ENCODE results near the gene ACADL.

ACADL gene

DNA sequence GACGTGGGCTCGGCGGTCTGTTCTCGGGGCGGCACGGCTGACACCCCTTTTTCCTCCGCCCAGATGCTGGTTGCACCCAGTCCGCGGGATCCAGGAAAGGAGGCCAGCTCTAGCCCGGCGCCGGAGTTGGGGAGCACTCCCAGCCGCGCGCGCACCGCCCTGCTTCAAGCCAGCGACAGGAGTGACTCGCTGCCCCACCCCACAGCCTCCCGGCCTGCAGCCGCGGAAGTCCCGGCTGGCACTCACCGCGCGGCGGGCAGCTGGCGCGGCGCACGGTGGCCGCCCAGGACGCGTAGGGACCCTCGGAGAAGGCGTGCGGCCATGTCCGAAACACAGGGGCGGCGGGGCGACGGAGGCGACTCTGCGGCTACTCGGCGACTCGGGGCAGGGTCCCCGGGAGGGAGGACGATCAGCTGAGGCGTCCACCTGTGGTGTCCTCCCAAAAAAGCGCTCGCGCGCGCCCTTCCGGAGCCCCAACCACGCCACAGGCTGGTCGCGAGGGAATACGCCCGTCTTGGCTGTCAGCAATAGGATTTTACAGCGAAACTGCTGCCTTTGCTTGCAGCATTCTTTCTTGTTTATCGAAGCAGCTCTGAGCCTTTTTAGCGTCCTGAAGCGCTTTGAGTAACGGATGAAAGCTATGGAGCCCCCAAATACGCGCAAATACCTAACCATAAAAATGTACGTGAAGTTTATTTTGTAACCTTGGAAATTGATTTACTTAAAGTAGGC lies at the start of gene ACADL:
ACADL (minus strand) TSS at position 507 of the 732 bp plus-strand sequence; CDS start at position 323, 184 bp downstream.
- DNase-seq (ENCODE audit: low read depth in 1 of 2, low spot score in 1 of 2), result no peak

DNA sequence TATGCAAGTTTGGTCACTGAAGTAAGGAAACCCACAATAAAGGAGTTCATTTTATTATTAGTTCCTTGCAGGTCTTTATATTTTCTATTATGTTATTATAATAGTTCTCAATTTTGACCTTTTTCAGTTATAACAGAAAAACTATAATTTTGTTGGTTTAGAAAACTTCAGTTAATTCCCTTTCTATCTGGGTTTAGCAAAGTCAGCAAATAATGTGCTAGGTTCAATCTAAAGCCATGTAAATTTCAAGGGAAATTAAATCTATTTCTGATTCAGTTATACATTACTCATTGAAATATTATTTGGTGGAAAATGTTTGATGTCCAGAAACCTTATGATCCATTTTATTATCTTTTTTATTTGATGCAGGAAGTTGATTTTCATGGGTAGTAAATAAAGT lies 46.1 kb upstream of the ACADL start:
- DNase-seq (ENCODE audit: low read depth in 1 of 2, low spot score in 1 of 2), result no peak

DNA sequence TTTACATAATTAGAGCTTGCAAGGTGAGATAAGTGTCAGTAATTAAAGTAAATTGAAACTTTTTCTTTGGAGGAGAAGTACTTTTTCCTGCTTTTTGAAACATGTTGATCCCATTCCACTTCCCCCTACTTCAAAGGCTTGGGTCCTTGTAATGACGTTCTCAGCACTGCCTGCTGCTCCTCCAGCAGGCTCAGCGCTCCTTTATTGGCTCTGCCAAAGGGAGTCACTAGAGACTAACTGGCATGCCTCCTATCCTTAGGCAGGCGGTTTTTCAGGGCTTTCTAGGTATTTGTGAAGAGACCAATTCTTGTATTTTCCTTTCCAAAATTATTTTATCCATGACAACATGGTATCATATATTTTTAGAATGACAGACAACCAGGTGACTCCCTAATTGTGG lies 43.9 kb upstream of the ACADL start:
- DNase-seq (ENCODE audit: low read depth in 1 of 2, low spot score in 1 of 2), result no peak

DNA sequence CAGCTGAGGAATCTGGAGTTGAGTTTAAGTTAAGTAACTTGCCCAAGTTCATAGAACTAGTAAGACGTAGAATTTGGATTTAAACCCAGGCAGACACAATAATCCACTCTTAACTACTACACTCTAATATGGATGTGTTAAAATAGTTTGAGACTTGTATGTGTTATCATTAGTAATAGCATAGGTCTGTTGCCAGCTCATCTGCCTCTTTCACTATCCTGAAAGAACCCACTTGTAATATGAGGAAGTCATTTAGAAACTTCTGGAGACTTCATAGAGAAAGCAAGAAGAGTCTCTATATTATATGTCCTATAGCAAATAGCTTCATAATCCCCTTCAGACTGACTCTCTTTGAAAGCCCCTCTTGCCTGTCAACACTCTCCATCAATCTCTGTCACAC lies 43.0 kb upstream of the ACADL start:
- no peak for DNase-seq (ENCODE audit: low read depth in 1 of 2, low spot score in 1 of 2)

DNA sequence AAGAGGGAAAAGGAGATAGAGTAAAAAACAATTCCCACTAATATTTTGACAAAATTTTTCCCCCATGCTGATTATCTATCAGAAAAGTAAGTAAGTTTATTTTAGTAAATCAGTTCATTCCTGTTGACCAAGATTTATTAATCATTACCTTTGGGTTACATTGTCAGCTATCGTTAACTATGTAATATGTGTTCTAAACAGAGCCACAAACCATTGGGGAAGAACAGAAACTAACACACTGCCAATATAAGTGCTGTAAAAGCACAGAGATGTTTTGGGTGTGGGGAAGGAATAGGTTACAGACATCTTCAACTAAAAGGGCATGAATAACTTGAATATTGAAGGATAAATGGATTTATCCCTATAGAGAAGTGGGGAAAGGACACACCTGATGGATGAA lies 42.5 kb upstream of the ACADL start:
- no peak for DNase-seq (ENCODE audit: low read depth in 1 of 2, low spot score in 1 of 2)

DNA sequence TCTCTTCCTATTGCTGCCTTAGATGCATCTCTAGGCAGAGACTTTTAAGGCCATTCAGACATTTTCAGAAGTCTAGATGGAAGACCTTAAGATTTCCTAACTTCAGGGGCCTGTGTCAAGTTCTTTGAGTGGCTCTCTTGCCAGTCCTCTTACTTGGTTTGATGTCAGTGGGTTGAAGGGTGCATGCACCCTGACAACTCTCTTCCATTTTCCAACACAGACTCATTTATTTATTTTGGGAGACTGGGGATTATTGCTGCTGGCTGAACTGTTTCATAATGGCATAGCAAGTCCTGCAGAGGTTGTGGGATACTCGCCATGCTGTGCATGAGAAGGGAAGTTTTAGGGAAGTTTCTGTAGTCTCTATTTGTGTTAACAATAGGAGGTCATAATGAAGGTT lies 39.0 kb upstream of the ACADL start:
- no peak for DNase-seq (ENCODE audit: low read depth in 1 of 2, low spot score in 1 of 2)

DNA sequence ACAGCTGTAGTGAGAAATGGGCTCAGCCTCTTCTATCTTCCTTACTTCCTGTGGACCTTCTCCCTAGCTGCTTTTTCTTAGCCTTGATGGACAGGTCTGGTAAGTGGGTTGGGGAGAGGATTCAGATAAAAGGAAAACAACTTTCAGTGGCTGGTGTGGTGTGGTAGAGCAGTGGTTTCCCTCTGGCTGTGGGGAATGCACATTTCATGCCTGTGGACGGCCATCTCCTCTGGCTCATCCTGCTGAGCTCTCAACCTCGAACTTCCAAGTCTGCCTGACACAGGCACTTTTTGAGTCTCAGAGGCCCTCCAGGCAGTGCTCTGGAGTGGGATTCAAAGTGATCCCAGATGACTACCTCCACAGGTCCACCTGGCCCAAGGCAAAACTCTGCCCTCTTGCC lies 38.6 kb upstream of the ACADL start:
- no peak for DNase-seq (ENCODE audit: low read depth in 1 of 2, low spot score in 1 of 2)

DNA sequence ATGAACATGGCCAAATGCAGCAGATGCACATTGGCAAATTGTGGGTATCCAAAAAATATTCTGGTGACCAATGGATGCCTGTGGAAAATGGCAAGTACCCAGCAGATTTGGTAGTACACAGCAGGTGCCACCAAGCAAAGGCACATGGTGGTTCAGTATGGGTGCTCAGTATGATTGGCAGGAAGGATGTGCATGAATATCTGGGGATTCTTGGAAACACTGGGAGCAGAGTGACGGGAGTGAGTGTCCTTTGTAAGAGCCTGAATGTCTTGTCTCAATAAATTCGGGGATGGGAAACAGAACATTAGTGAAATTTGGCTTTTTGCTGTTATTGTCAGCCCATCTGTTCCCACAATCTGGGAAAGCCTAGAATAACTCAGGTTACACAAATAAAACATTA lies 36.8 kb upstream of the ACADL start:
- no peak for DNase-seq (ENCODE audit: low read depth in 1 of 2, low spot score in 1 of 2)

DNA sequence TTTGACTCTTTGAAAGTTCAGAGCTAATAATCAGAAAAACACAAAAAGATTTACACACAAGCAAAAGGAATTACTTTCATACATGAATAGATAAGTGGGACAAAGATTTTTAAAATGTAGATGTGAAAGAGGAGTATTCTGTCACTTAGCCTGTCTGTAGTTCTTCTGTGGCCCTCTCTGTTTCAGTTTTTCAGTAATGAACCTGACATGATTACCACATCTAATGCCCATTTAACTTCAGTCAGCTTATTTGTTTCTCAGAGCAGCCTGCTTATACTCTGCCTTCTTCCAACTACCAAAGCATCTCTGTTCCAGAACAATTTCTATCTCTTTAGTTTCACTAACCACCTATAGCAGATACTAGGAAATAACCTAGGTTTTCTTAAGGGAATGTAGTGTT lies 34.4 kb upstream of the ACADL start:
- DNase-seq (ENCODE audit: low read depth in 1 of 2, low spot score in 1 of 2), result no peak

DNA sequence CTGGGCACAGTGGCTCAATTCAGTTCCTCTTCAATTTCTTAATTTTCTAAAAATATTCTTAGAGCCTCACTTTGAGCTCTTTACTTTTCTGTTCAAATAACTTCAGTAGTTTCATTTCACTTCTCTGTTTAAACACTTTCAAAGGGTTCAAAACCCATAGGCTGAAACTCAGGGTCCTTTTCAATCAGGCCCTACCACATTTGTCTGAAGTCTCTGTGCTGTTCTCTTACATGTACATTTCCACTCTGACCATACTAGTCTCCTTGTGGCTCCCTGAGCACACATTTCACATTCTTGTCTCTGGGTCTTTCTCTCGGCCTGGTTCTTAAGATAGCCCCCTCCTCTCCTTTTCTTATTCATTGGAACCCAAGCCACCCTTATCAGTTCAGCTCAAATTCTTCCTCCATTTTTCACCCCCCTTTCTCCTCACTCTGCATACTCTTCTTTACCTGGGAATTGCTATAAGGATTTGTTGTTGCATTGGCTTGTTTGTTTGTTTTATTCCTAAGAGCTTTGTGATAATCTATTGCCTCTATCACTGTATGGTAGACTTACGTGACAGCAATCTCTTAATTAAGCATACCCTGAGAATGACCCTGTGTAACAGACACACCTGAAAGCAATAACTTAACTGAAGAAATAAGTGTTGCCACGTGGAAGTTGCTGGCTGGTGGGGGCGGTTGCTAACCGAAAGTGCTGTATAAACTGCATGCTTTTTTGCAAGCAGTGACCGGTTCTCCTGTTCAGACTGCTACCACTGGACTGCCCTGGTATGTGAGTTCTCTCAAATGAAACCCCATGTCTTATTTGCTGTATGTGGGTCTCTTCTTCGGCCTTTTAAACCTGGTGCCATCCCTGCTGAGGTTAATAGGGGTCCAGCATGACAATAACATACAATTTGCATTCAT lies 27.7 kb upstream of the ACADL start:
- DNase-seq (ENCODE audit: low read depth in 1 of 2, low spot score in 1 of 2), result no peak

DNA sequence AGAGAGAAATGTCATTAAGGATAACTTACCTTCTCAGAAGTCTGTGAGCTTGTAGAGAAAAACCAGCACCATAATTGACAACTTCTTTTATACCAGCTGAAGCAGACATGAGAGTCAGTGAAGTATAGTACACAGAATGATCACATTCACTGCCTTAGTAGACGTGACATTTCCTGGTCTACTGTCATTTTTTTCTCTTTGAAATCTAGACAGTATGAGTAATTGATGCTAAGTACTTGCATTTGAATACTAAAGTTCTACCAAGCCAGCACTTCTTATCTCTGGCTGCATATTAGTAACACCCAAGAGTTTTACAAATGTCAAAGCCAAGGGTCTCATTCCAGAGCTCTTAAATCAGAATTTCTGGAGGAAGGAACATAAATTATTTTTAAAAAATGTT lies 25.4 kb upstream of the ACADL start:
- DNase-seq (ENCODE audit: low read depth in 1 of 2, low spot score in 1 of 2), result no peak

DNA sequence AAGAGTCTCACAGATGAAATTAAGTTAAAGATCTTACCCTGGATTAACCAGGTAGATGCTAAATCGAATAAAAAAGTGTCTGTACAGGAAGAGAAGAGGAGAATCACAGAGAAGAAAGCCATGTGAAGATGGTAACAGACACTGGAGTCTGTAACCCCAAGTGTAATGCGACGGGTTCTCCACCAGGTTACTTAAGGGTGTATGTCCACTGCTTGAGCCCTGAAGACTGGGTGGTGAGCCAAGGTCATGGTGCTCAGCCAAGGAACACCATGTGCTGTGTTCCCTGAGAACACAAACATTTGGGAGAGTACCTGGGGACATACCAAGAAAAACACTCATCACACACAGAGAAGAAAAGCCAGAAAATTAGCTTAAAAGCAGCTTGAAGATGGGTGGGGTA lies 8.2 kb upstream of the ACADL start:
- no peak for DNase-seq (ENCODE audit: low read depth in 1 of 2, low spot score in 1 of 2)

DNA sequence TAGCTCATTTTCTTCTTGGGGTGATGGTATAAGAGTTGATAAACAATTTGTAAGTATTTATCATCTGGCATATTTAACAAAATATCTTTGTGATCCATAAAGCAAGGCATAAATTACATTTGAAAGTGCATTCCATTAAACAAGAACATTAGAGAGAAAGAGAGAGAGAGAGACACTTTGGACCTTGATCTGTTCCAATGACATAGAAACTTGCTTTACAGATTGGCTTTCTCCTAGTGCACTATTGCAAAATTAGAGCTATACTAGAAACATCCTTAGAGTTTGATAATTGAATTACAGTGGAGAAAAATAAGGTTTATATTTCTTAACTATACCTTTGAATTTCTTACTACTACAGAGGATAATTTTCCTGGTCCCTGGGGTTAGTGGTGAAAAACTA lies 5.7 kb upstream of the ACADL start:
- no peak for DNase-seq (ENCODE audit: low read depth in 1 of 2, low spot score in 1 of 2)

DNA sequence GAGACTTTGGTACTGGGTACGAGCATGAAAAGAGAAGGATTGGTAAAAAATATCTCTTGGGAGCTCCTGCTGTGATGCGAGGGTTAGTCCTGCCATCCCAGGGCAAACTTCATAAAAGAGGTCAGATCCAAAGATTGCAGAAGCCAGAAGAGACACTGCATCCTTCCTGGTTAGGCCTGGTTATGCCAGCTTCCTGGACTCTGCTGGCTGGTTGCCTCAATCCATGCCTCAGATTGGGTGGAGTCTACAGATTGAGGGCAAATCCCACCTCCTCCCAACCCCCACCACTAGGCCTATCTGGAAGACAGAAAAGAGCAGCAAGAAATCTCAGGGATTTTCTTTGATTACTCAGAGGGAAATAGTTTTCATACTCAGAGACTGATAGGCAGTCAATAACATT lies 5.3 kb upstream of the ACADL start:
- DNase-seq (ENCODE audit: low read depth in 1 of 2, low spot score in 1 of 2), result no peak

DNA sequence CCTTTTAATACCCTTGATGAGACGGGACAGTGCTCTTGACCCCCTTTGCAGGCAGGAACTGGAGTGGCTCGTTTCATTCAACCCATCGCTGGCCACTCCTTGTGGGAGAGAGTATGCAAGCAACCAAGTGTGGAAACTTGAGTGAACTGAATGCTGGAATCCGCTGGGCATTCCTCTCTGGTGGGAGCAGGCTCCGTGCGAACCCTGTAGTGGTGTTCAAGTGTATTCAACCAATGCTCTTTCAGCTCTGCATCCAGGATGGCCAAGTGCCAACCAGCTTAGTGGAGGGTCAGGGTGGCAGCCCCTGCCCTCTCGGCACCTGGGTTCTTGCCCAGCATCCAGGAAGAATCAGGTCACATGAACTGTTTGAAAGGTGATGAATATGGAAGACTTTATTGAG lies 3.3 kb upstream of the ACADL start:
- DNase-seq (ENCODE audit: low read depth in 1 of 2, low spot score in 1 of 2), result no peak

DNA sequence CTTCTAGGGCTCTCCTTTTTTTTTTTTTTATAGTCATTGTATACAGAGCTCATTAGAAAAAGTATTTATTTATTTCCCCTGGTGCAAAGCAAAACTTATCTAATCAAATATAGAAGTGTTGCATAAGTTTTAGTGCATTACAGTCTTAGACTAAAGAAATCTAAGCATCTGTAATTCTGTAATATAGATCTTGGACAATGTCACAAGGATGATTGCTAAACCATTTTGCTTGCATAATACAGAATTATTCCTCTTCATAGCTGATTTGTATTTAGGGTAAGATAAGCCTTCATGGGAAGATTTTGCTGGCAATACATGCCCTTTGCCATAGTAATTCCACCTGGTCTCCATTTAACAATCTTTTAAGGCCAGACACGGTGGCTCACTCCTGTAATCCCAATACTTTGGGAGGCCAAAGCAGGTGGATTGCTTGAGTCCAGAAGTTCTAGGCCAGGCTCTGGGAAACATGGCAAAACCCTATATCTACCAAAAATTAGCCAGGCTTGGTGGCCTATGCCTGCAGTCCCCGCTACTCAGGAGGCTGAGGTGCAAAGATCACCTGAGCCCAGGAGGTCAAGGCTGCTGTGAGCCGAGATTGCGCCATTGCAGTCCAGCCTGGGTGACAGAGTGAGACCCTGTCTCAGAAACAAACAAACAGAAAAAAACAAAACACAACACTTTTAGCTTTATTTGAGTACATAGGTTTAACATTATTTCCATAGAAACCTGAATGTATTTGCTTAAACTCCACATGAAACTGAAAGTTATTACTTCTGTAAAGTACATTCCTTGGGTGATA lies 2.2 kb upstream of the ACADL start:
- DNase-seq (ENCODE audit: low read depth in 1 of 2, low spot score in 1 of 2), result no peak

DNA sequence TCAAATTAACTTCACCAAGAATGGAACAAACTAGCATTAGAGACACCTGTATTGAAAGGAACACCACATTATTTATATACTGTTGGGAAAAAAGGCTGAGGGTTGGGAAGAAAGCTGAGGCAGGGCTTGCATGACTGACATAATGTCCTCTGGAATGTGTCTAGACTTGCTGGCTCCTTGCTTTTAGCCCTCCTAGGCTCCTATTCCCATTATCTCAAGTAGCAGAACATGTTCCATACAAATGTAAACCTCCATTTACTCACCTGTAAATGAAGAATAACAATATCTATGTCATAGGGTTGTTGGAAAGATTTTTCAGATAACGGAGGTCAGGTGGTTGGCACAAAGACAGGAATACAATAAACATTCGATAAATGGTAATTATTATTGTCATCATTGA lies 976 bp upstream of the ACADL start:
- no peak for DNase-seq (ENCODE audit: low read depth in 1 of 2, low spot score in 1 of 2)

DNA sequence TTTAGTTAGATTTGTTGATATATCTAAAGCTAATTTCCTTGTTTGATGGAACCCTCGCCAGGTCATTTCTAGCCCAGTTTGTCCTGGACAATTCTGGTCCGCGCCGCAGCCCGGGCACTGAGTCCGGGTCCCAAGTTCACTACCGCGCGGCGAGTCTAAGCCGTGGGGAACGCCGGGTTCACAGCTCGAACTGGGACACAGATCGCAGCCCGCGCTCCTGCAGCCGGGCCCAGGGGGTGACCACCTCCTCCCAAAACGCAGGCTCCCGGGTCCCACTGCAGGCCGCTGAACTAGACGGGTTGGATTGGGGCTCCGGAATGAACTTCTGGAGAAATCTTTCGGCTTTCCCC lies 681 bp downstream of the ACADL start:
- DNase-seq (ENCODE audit: low read depth in 1 of 2, low spot score in 1 of 2), result no peak

DNA sequence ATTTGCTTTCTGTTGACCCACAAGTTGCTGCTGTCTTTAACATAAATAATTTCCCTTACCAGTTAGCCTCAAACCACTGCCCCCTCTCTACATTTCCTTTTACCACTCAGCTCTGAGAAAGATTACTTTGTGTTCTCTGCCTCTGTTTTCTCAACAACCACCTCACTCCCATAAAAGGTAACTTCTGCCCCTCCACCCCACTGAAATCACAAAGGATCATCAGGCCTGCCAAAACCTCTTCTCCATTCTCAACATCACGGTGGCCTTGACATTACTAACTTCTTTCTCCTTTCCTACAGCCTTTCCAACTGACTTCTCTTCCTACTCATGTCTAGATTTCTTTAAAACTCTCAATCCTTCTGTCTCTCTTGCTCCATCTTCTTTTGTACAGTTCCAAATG lies 10.1 kb downstream of the ACADL start:
- DNase-seq (ENCODE audit: low read depth in 1 of 2, low spot score in 1 of 2), result no peak

DNA sequence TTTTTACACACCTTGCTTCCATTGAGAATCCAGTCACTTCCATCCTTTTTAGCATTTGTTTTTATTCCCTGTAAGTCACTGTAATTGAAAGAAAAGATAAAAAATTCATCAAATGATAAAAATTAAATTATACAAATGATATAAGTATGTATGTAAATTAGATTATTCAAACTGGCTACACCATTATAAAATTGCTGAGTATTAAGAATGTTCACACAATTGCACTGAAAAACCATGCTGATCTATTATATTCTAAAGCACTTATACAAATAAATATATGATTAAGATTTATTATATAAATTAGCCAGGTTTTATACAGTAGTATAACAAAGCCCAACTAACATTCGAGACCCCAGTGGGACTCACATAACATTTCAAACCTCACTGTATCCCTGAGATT lies 15.1 kb downstream of the ACADL start:
- no peak for DNase-seq (ENCODE audit: low read depth in 1 of 2, low spot score in 1 of 2)

DNA sequence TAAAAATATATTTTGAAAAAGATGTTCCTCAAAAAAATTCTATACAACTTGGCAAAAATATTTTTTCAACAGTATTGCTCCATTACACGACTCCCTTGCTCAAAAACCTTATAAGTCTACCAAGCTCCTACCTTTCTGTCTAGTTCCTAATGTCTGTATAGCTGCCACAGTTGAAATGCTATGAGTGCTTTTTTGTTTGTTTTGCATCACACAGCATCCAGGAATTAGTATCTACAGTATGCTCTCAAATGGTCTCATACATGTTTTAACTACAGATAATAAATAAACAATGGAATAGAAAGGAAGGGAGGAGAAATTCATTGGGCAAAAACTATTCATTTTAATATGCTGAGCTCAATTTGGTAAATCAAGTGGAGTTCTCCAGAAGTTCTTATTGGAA lies 17.3 kb downstream of the ACADL start:
- DNase-seq (ENCODE audit: low read depth in 1 of 2, low spot score in 1 of 2), result no peak

DNA sequence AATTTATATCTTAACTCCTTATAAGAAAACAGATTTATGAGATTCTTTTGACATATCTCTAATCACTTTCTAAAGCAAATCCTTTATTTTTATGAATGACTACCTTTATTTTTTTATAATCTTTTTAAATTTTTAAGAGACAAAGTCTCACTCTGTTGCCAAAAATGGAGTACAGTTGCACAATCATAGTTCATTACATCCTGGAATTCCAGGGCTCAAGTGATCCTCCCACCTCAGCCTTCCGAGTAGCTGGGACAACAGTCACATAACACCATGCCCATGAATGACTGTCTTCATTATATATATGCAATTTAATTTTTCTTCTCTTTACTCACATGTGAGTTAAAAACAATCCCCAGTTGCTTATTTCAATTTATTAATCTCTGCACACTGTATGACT lies 21.7 kb downstream of the ACADL start:
- DNase-seq (ENCODE audit: low read depth in 1 of 2, low spot score in 1 of 2), result no peak

All from activated T-helper 1 cell treated with anti-CD3 and anti-CD28 coated beads, Interleukin-2, amount 50 U/mL, for 16 hours (primary cell).